ENCODE results near the gene LPAR1. TPM values are rescaled to one million over a fixed set of nuclear protein-coding genes. Genes with fewer than 3 reads are reported as not detected.
A peak's percentile ranks its signal among the peaks of the same experiment; 100 is the strongest.

The LPAR1 gene
- total and polyA plus RNA-seq, 12 donors = 9.6 to 65.2 (median 22.4) TPM

- H3K27me3 ChIP-seq = no peaks in the 10 kb centered on the region
- H3K4me3 ChIP-seq = no peak overlapping the region
- 66 to 83% (median 77%) methylated on average over 2 of the region's 2 CpGs for WGBS, 4 donors
Measured at GRCh38 chr9:110928599-110928998, 109.7 kb downstream of the LPAR1 start.

GRCh38 chr9:110926828-110927487 is 111.3 kb downstream of the LPAR1 start:
- no peak for TF ChIP-seq POLR2A (IDR thresholded peaks at IDR 0.05)
- TF ChIP-seq CTCF (IDR thresholded peaks at IDR 0.05) = no peak
- Histone ChIP-seq H3K4me1 (replicated peaks in 1 of 2) (no peaks in the 10 kb centered on the region), H3K9me3 (replicated peaks in 1 of 3) (no peaks in the 10 kb centered on the region), H3K4me3 (no peak overlapping the region), H3K36me3 (replicated peaks in 1 of 2) (no peaks in the 10 kb centered on the region), H3K27me3 (no peaks in the 10 kb centered on the region), H3K27ac (peak overlapping the region in 1 of 5 donors; percentile 28)
- 71 to 88% (median 81%) methylated on average over 10 of the region's 10 CpGs for WGBS, 4 donors
- intact Hi-C loops (cut with DNase I) = no loop called here
- DNase-seq = no peak

More at GRCh38 chr9:110928599-110928998, 109.7 kb downstream of the LPAR1 start:
- Histone ChIP-seq H3K4me1 (replicated peaks in 1 of 2) (no peaks in the 10 kb centered on the region), H3K36me3 (replicated peaks in 1 of 2) (no peaks in the 10 kb centered on the region), H3K9me3 (replicated peaks in 1 of 3) (no peaks in the 10 kb centered on the region), H3K27ac (no peak overlapping the region)
- no peak for DNase-seq
- no peak for TF ChIP-seq POLR2A (IDR thresholded peaks at IDR 0.05)
- no peak for TF ChIP-seq CTCF (IDR thresholded peaks at IDR 0.05)
- intact Hi-C loops (cut with DNase I) = no loop called here

- intact Hi-C loops (cut with DNase I) = no loop called here
- Histone ChIP-seq H3K27ac (no peak overlapping the region), H3K4me3 (no peak overlapping the region), H3K36me3 (replicated peaks in 1 of 2) (no peaks in the 10 kb centered on the region), H3K4me1 (replicated peaks in 1 of 2) (no peaks in the 10 kb centered on the region), H3K9me3 (replicated peaks in 1 of 3) (no peaks in the 10 kb centered on the region), H3K27me3 (no peaks in the 10 kb centered on the region)
- TF ChIP-seq CTCF (IDR thresholded peaks at IDR 0.05) = no peak
- TF ChIP-seq POLR2A (IDR thresholded peaks at IDR 0.05) = no peak
- WGBS, 4 donors = 73 to 81% (median 78%) methylated on average over 5 of the region's 5 CpGs
- DNase-seq = no peak
Measured at GRCh38 chr9:110923601-110924000, 114.7 kb downstream of the LPAR1 start.

- intact Hi-C loops (cut with DNase I) = no loop called here
- DNase-seq = no peak
- H3K9me3 ChIP-seq (replicated peaks in 1 of 3) = no peaks in the 10 kb centered on the region
- H3K36me3 ChIP-seq (replicated peaks in 1 of 2) = no peaks in the 10 kb centered on the region
- no peak overlapping the region for H3K27ac ChIP-seq
- no peak overlapping the region for H3K4me3 ChIP-seq
- H3K4me1 ChIP-seq (replicated peaks in 1 of 2) = no peaks in the 10 kb centered on the region
- H3K27me3 ChIP-seq = no peaks in the 10 kb centered on the region
- 69 to 81% (median 74%) methylated on average over 3 of the region's 3 CpGs for WGBS, 4 donors
- TF ChIP-seq POLR2A (IDR thresholded peaks at IDR 0.05) = no peak
- no peak for TF ChIP-seq CTCF (IDR thresholded peaks at IDR 0.05)
Measured at GRCh38 chr9:110922145-110922544, 116.1 kb downstream of the LPAR1 start.

All from adrenal gland (tissue), 12 donors.